Hematopoietic multipotent progenitor cell treated with erythropoietin and hydrocortisone succinate and interleukin-3 and kit ligand, for 6 days (in vitro differentiated cells): ENCODE results near the gene ASAP3.
A peak's percentile ranks its signal among the peaks of the same experiment; 100 is the strongest.
"Not testable (repeated sequence)": the region's sequence is repeated elsewhere in the genome, so short reads cannot be mapped to it uniquely, and the experiment has no call there.

Experiments
- DNase-seq: peaks from one replicate; pipeline ENCODE4 v3.0.0-alpha.2; 2015

The ASAP3 gene

GRCh38 chr1:23514111-23514679 lies 30.2 kb upstream of the ASAP3 start:
- DNase-seq = peak; percentile 63

GRCh38 chr1:23509896-23510295 lies 25.9 kb upstream of the ASAP3 start:
- no peak for DNase-seq

- no peak for DNase-seq
Measured at GRCh38 chr1:23506376-23507107, 22.6 kb upstream of the ASAP3 start.

- DNase-seq = no peak
Measured at GRCh38 chr1:23505851-23506250, 21.9 kb upstream of the ASAP3 start.

GRCh38 chr1:23504156-23504555 lies 20.2 kb upstream of the ASAP3 start:
- DNase-seq = not testable (repeated sequence)

GRCh38 chr1:23502951-23503350 lies 19.0 kb upstream of the ASAP3 start:
- no peak for DNase-seq

- DNase-seq = no peak
Measured at GRCh38 chr1:23500466-23500865, 16.5 kb upstream of the ASAP3 start.

GRCh38 chr1:23497777-23498439 lies 13.9 kb upstream of the ASAP3 start:
- peak; percentile 25 for DNase-seq

- DNase-seq = no peak
Measured at GRCh38 chr1:23496490-23497181, 12.7 kb upstream of the ASAP3 start.

GRCh38 chr1:23494836-23495235 lies 10.9 kb upstream of the ASAP3 start:
- DNase-seq = not testable (repeated sequence)

GRCh38 chr1:23492776-23493175 lies 8.8 kb upstream of the ASAP3 start:
- not testable (repeated sequence) for DNase-seq

GRCh38 chr1:23492132-23492720 lies 8.2 kb upstream of the ASAP3 start:
- no peak for DNase-seq

- no peak for DNase-seq
Measured at GRCh38 chr1:23489842-23490241, 5.9 kb upstream of the ASAP3 start.

- no peak for DNase-seq
Measured at GRCh38 chr1:23485002-23485332, 988 bp upstream of the ASAP3 start.

GRCh38 chr1:23484253-23485001 lies 448 bp upstream of the ASAP3 start:
- DNase-seq = peak; percentile 95

GRCh38 chr1:23481904-23482303 lies 2.1 kb downstream of the ASAP3 start:
- DNase-seq = no peak

- DNase-seq = no peak
Measured at GRCh38 chr1:23481026-23481597, 2.9 kb downstream of the ASAP3 start.

GRCh38 chr1:23480187-23481025 lies 3.6 kb downstream of the ASAP3 start:
- no peak for DNase-seq

- no peak for DNase-seq
Measured at GRCh38 chr1:23479666-23479941, 4.4 kb downstream of the ASAP3 start.

GRCh38 chr1:23478896-23479665 lies 4.9 kb downstream of the ASAP3 start:
- no peak for DNase-seq
